ENCODE measurements around the gene TMEM44. TPM values are rescaled to one million over a fixed set of nuclear protein-coding genes. Genes with fewer than 3 reads are reported as not detected.

The TMEM44 gene
- total and polyA plus RNA-seq, 9 of the 15 experiments (the other 6 are each of a cell fraction or from before 2014, with no cell fraction given): 0.53 to 18.1 (median 11.3) TPM

DNA sequence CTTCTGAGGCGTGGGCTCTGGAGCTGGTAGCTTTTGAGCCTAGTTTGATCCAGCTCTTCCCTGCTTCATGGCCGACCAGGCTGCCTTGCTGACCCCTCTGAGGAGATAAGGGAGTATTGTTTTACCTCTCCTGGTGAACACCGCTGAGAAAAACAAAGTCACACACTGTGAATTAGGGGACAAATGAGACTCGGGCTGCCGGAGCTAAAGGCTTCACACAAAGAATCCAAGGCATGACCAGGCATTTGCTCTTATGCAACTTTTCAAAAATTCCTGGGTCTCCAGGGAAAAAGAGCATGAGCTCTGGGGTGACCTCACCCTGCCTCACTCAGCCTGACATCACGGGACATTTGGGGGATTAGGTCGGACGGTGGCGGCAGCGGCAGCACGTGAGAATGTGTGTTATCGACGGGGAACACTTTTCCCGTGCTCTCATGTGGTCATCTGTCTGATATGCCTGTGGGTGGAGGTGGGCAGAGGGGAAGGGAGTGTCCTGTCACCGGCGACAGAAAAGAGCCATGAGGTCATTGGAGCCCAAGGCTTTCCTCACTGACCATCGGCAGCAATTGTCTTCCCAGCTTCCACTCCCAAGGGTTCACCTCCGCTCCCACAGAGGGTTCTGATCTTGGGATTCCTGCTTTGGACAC, 61.0 kb downstream of the TMEM44 start:
- Histone ChIP-seq H3K27me3 (ENCODE audit: control insufficient read depth in 2 of 2, insufficient read depth in 2 of 2, low read length in 2 of 2) (no peaks in the 10 kb centered on the region), H3K4me1 (replicated peaks in 1 of 2; ENCODE audit: control insufficient read depth in 2 of 2, insufficient read depth in 2 of 2, low read length in 2 of 2) (peaks cover 39 to 45% of the 10 kb centered on the region in 2 experiments), H3K9ac (ENCODE audit: insufficient read depth in 1 of 2, low read depth in 2 of 2, low read length in 2 of 2) (peak overlapping the region; percentile 64 to 87), H3K27ac (ENCODE audit: extremely low read depth, low read depth, low read length) (peak overlapping the region; percentile 70), H3K36me3 (ENCODE audit: control insufficient read depth, insufficient read depth, low read length) (no peaks in the 10 kb centered on the region), H3K79me2 (ENCODE audit: control insufficient read depth, insufficient read depth, low read length) (no peaks in the 10 kb centered on the region), H3K4me3 (no peak overlapping the region), H4K20me1 (replicated peaks; ENCODE audit: control insufficient read depth, insufficient read depth, low read length) (no peaks in the 10 kb centered on the region), H3K9me1 (ENCODE audit: control insufficient read depth, insufficient read depth, low read length) (peaks cover 2% of the 10 kb centered on the region), H2AFZ (ENCODE audit: low read depth, low read length) (peak overlapping the region; percentile 88), H3K4me2 (ENCODE audit: insufficient read depth, low read length) (peak overlapping the region; percentile 58), H3K9me3 (replicated peaks; ENCODE audit: control insufficient read depth, insufficient read depth, low read depth, low read length) (no peaks in the 10 kb centered on the region)
- CTCF ChIA-PET (ENCODE audit: low intra/inter-chr PET ratio): interaction anchor here (0.6 to 1.0 kb wide), 2 partner anchors 100 to 1509 kb away, joined by 3 to 4 read pairs; no protein-coding TSS in a partner anchor
- FAIRE-seq (peak; percentile 93), ATAC-seq (peak; percentile 84), DNase-seq (ENCODE audit: extremely low read depth in 1 of 4, low spot score in 3 of 4) (peak; percentile 75 to 93 (median 80))
- intact Hi-C loops (cut with micrococcal nuclease) (loop anchor here (2.0 to 5.0 kb wide), 2 partner anchors 51 to 240 kb away; no protein-coding TSS in a partner anchor), in situ Hi-C loops (cut with MboI) (no loop called here)
- WGBS (ENCODE audit: insufficient coverage, low coverage, missing lambda C conversion rate): 2% methylated on average over 17 of the region's 18 CpGs
- POLR2A ChIA-PET: interaction anchor here (0.7 to 2.9 kb wide), 7 partner anchors 8 to 438 kb away, joined by 3 to 10 read pairs (median 4); no protein-coding TSS in a partner anchor
- no TSS peak for BruUV-seq (replicated peaks)
- TF ChIP-seq NBN (IDR thresholded peaks at IDR 0.05; ENCODE audit: low read depth) (peak; percentile 89; the same call in 1 of the 2 replicates), FOXK2 (conservative IDR thresholded peaks at IDR 0.05 in 1 of 2, IDR thresholded peaks at IDR 0.05 in 1 of 2; ENCODE audit: low read depth in 2 of 2) (peak; percentile 55 to 89; a peak in 3 of 4 replicates), NR2C1 (IDR thresholded peaks at IDR 0.05) (peak; percentile 69; the same call in 1 of the 2 replicates), NR2C1 (tag; IDR thresholded peaks at IDR 0.05) (peak; percentile 67), CEBPB (tag; IDR thresholded peaks at IDR 0.05) (peak; percentile 82), FOXJ2 (tag; IDR thresholded peaks at IDR 0.05) (0 out of 2 replicates have a peak, but pooled peaks have one; percentile 62), TOE1 (IDR thresholded peaks at IDR 0.05; ENCODE audit: borderline replicate concordance) (peak; percentile 89), TOE1 (CRISPR knock-in tag; IDR thresholded peaks at IDR 0.05; ENCODE audit: borderline replicate concordance, low read depth) (no peak), MXI1 (IDR thresholded peaks at IDR 0.05; ENCODE audit: low read depth, low read length) (peak; percentile 68; the same call in 1 of the 2 replicates), MITF (IDR thresholded peaks at IDR 0.05) (peak; percentile 100), HDAC1 (IDR thresholded peaks at IDR 0.05) (peak in 1 of 2 experiments; percentile 85; a peak in 2 of 4 replicates), ESRRA (IDR thresholded peaks at IDR 0.05; ENCODE audit: borderline replicate concordance, low read depth) (peak; percentile 82), ZNF778 (CRISPR knock-in tag; IDR thresholded peaks at IDR 0.05) (no peak), MYNN (IDR thresholded peaks at IDR 0.05) (peak; percentile 94), MYNN (CRISPR knock-in tag; IDR thresholded peaks at IDR 0.05) (no peak), MTA2 (IDR thresholded peaks at IDR 0.05; ENCODE audit: low read depth) (peak; percentile 80), ARID1B (IDR thresholded peaks at IDR 0.05) (peak; percentile 94)
- TF ChIP-seq, protein P1, sequence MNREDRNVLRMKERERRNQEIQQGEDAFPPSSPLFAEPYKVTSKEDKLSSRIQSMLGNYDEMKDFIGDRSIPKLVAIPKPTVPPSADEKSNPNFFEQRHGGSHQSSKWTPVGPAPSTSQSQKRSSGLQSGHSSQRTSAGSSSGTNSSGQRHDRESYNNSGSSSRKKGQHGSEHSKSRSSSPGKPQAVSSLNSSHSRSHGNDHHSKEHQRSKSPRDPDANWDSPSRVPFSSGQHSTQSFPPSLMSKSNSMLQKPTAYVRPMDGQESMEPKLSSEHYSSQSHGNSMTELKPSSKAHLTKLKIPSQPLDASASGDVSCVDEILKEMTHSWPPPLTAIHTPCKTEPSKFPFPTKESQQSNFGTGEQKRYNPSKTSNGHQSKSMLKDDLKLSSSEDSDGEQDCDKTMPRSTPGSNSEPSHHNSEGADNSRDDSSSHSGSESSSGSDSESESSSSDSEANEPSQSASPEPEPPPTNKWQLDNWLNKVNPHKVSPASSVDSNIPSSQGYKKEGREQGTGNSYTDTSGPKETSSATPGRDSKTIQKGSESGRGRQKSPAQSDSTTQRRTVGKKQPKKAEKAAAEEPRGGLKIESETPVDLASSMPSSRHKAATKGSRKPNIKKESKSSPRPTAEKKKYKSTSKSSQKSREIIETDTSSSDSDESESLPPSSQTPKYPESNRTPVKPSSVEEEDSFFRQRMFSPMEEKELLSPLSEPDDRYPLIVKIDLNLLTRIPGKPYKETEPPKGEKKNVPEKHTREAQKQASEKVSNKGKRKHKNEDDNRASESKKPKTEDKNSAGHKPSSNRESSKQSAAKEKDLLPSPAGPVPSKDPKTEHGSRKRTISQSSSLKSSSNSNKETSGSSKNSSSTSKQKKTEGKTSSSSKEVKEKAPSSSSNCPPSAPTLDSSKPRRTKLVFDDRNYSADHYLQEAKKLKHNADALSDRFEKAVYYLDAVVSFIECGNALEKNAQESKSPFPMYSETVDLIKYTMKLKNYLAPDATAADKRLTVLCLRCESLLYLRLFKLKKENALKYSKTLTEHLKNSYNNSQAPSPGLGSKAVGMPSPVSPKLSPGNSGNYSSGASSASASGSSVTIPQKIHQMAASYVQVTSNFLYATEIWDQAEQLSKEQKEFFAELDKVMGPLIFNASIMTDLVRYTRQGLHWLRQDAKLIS (CRISPR knock-in tag; IDR thresholded peaks at IDR 0.05): no peak; the same call in 1 of the 2 replicates
